ENCODE data around the gene DIDO1. TPM values are rescaled to one million over a fixed set of nuclear protein-coding genes. Genes with fewer than 3 reads are reported as not detected.

Gene DIDO1
- total RNA-seq, 1 donor from 2014 or later: 58.7 TPM

- peak within 1 kb of the TSS; percentile 74 for H3K27ac ChIP-seq
- H3K4me1 ChIP-seq: peaks cover 28% of the 10 kb centered on the region
- no peaks in the 10 kb centered on the region for H3K36me3 ChIP-seq
- H3K4me3 ChIP-seq: peak within 1 kb of the TSS; percentile 36 to 67
- intact Hi-C loops (cut with DNase I): no loop called here
- H3K27me3 ChIP-seq: no peaks in the 10 kb centered on the region
- TF ChIP-seq CTCF (IDR thresholded peaks at IDR 0.05): no peak
- peak; percentile 26 to 75 for TF ChIP-seq POLR2AphosphoS5 (IDR thresholded peaks at IDR 0.05; ENCODE audit: insufficient read depth in 1 of 2, low read depth in 1 of 2)
- peak in 1 of 2 donors; percentile 92 for DNase-seq (ENCODE audit: extremely low spot score in 2 of 2)
- no peaks in the 10 kb centered on the region for H3K9me3 ChIP-seq
These were observed 64.5 kb downstream of the DIDO1 start, which contains the start of gene TCFL5 for GRCh38 chr20:62861726-62862336. TSS of gene TCFL5 (minus strand) at chr20:62861822. CDS start at chr20:62861670, 152 bp downstream.

- H3K9me3 ChIP-seq: no peaks in the 10 kb centered on the region
- peak overlapping the region; percentile 36 to 67 for H3K4me3 ChIP-seq
- H3K27ac ChIP-seq: no peak overlapping the region
- TF ChIP-seq POLR2A (IDR thresholded peaks at IDR 0.05) (no peak), CTCF (IDR thresholded peaks at IDR 0.05) (no peak), POLR2AphosphoS5 (IDR thresholded peaks at IDR 0.05; ENCODE audit: insufficient read depth in 1 of 2, low read depth in 1 of 2) (no peak)
- intact Hi-C loops (cut with DNase I): no loop called here
- DNase-seq (ENCODE audit: extremely low spot score in 2 of 2): no peak
- no peaks in the 10 kb centered on the region for H3K27me3 ChIP-seq
- H3K36me3 ChIP-seq: no peaks in the 10 kb centered on the region
- peaks cover 28% of the 10 kb centered on the region for H3K4me1 ChIP-seq
These were observed 65.2 kb downstream of the DIDO1 start for GRCh38 chr20:62860924-62861691.

- no peak for TF ChIP-seq POLR2A (IDR thresholded peaks at IDR 0.05)
- no peak for TF ChIP-seq CTCF (IDR thresholded peaks at IDR 0.05)
- no peak for TF ChIP-seq POLR2AphosphoS5 (IDR thresholded peaks at IDR 0.05; ENCODE audit: insufficient read depth in 1 of 2, low read depth in 1 of 2)
- Histone ChIP-seq H3K4me1 (peaks cover 28% of the 10 kb centered on the region), H3K27ac (no peak overlapping the region), H3K27me3 (no peaks in the 10 kb centered on the region), H3K4me3 (peak overlapping the region; percentile 36 to 67), H3K36me3 (no peaks in the 10 kb centered on the region), H3K9me3 (no peaks in the 10 kb centered on the region)
- intact Hi-C loops (cut with DNase I): no loop called here
- no peak for DNase-seq (ENCODE audit: extremely low spot score in 2 of 2)
These were observed 65.8 kb downstream of the DIDO1 start for GRCh38 chr20:62860391-62860923.

- H3K9me3 ChIP-seq: no peaks in the 10 kb centered on the region
- H3K27me3 ChIP-seq: no peaks in the 10 kb centered on the region
- no peak for TF ChIP-seq CTCF (IDR thresholded peaks at IDR 0.05)
- TF ChIP-seq POLR2A (IDR thresholded peaks at IDR 0.05): no peak
- no peak for TF ChIP-seq POLR2AphosphoS5 (IDR thresholded peaks at IDR 0.05; ENCODE audit: insufficient read depth in 1 of 2, low read depth in 1 of 2)
- no peaks in the 10 kb centered on the region for H3K36me3 ChIP-seq
- H3K4me1 ChIP-seq: peaks cover 28% of the 10 kb centered on the region
- no peak overlapping the region for H3K4me3 ChIP-seq
- intact Hi-C loops (cut with DNase I): no loop called here
- no peak overlapping the region for H3K27ac ChIP-seq
- DNase-seq (ENCODE audit: extremely low spot score in 2 of 2): no peak
These were observed 66.6 kb downstream of the DIDO1 start for GRCh38 chr20:62859721-62860120.

All from vagina (tissue), 2 donors.